HUDEP-2 (cell line): ENCODE measurements around the gene TCHHL1.
"Not testable (repeated sequence)": the region's sequence is repeated elsewhere in the genome, so short reads cannot be mapped to it uniquely, and the experiment has no call there.

ENCODE experiments used
- DNase-seq, 76 experiments: peaks; one replicate each; lab custom pipeline; 2025; ENCODE audit not compliant: unreplicated experiment in 76 of 76; lab: John Stamatoyannopoulos, UW

Gene TCHHL1

DNA sequence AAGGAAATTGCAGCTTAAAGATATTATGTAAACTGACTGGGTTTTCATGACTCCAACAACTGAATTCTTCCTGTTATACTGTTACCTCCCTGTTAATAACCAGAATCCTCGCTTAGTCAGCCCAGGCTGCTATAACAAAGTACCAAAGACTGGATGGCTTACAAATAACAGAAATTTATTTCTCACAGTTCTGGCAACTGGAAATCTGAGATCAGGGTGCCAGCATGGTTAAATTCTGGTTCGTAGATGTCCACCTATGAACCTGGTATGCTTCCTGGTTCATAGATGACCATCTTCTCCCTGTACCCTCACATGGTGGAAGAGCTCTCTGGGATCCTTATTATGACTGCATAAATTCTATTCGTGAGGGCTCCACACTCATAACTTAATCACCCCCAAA is 8.1 kb upstream of the TCHHL1 start:
- DNase-seq, result no peak

DNA sequence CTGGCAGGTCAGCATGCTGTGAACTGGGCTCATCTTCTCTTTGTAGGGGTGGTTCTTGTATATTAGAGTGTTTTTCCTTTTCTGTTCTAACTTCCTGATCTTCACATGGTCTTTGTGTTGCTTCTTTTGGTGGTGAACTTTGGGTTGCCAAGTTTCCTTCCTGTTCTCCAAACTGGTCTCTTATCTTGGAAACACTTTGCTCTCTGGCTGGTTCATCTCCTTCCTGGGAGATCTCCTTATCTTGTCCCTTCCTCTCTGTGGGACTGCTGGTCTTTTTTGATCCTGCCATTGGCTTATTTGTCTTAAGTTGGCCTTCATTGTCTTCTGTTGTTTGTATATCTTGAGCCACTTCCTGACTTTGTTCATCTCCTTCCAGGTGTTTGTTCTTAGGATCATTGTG is 2.1 kb downstream of the TCHHL1 start:
- DNase-seq, result no peak

DNA sequence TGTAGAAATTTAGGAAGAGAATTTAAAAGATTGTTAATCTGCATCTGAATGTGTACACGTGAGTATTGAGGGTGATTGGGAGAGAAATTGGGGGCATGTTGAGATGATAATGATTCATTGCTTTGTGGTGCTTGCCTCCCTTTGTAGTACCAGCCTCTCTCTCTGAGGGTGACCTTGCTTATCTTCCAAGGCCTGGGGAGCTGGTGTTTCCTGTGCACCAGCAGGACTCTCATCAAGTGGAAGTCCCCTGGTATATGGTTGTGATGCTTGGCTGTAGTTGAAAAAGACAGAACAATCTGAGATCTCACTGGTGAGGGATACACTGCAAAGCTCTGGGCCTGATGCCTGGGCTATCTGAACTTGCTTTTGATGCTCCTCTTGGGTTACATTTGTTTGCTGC is 4.0 kb downstream of the TCHHL1 start:
- no peak for DNase-seq

DNA sequence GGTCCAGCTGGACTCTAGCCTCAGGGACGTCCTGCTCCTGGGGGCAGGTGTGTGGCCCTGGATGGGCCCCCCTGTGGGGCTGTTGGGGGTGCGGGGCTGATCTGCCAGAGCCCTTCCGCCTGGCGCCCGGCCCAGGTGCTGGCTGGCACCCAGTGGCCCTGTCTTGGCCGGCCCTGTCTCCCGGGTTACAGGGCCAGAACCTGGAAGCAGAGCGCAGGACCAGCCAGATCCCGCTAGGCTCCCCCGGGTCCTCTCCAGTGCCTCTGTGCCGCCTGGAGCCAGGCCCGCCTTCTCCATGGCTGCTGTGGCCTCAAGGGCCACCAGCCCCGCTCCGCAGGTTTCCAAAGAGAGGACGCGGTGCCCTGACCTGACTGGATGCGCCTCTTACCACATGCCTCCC is 7.8 kb downstream of the TCHHL1 start:
- not testable (repeated sequence) for DNase-seq

DNA sequence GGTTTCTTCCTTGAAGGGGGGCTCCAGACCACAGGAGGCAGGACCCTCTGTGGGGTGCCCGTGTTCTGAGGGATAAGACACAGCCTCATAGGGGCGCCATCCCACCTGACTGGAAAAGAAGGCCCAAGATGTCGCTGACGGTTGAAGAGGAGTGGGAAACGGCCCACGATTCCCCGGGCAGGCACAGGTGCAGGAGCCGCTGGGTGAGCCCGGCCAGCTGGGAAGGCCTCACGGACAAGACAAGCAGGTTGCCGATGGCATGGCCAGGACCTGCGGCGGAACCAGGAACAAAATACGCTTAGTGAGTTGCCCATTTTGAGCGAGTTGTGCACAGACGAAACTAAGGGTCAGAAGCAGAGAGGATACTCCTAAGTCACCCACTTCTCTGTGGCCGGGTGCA is 8.4 kb downstream of the TCHHL1 start:
- DNase-seq, result not testable (repeated sequence)

DNA sequence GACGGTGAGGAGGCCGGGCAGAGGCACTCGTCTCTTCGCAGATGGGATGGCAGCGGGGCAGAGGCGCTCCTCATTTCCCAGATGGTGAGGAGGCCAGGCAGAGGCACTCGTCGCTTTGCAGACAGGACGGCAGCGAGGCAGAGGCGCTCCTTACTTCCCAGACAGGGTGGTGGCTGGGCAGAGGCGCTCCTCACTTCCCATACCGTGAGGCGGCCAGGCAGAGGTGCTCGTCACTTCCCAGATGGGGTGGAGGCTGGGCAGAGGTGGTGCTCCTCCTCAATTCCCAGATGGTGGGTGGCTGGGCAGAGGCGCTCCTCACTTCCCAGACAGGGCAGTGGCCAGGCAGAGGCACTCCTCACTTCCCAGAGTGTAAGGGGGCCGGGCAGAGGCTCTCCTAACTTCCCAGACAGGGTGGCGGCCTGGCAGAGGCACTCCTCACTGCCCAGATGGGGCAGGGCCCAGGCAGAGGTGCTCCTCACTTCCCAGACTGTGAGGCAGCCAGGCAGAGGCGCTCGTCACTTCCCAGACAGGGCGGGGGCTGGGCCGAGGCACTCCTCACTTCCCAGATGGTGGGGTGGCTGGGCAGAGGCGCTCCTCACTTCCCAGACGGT is 9.9 kb downstream of the TCHHL1 start:
- DNase-seq, result no peak

DNA sequence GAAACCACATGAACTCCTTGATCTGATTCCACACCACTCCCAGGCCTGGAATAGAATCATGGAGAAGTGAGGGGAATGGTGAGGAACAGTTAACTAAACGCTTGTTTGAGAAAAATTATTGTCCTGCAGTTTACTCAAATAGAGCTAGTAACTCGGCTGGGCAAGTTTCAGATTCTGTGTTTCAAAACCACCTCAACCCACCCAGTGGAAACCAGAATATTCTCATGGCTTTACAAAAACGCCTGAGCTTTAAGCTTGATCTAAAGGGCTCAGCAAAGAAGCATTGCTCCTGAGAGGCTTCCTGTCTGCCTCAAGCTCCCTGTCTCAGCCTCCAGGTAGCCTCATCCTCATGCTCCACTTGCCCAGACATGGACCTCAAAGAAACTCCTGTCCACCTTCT is 16.6 kb downstream of the TCHHL1 start:
- no peak for DNase-seq

DNA sequence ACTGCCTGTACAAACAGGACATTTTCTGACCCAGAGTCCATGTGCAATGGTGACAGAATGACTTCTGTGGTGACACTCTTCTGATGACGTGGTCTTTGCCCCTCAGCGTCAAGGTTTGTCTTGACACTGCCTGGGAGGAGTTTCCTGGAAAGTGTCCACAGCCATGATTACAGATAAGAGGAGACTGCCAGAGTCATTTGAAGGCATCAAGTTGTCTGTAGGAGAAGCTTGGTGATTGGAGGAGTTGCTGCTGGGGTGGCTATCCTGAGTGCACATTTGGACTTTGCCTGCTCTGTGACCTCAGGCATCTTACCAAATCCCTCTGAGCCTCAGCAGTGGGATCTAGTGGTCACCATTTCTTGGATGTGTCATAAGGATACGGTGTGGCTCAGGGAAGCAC is 17.7 kb downstream of the TCHHL1 start:
- peak in 26 of 76 experiments; percentile 2 to 48 (median 11) for DNase-seq

DNA sequence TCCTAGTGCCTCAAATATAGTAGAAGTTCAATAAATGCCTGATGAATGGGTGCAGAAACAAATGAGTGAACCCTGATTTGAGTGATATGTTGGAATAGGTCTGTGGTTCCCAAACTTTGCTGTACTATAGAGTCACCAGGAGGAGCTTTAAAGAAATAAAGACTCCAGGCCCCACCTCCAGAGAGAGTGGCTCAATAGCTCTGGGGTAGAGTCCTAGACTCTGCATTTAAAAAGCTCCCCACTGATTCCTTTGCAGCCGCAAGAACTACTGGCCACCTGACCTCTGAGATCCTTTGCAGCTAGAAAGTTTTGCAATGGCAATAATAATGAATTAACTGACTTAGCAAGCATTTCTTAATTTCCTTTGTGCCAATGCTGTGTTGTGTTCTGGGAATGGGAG is 20.9 kb downstream of the TCHHL1 start:
- DNase-seq, result no peak

DNA sequence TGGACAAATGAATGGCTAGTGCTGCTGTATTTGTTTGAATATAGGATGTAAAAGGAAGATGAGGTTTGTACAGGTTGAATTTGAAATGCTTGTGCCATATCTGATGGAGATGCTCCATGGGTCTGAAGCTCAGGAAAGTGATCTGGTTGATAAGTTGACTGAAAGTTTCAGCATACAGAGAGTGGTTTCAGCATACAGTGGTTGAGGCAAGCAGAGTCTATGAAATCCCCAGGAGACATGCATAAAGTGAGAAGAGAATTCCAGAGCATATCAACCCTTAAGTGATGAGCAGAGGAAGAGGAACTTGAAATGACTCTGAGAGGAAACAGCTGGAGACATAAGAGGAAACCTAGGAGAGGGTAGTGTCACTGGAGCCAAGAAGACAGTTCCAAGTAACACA is 21.7 kb downstream of the TCHHL1 start:
- DNase-seq, result no peak

DNA sequence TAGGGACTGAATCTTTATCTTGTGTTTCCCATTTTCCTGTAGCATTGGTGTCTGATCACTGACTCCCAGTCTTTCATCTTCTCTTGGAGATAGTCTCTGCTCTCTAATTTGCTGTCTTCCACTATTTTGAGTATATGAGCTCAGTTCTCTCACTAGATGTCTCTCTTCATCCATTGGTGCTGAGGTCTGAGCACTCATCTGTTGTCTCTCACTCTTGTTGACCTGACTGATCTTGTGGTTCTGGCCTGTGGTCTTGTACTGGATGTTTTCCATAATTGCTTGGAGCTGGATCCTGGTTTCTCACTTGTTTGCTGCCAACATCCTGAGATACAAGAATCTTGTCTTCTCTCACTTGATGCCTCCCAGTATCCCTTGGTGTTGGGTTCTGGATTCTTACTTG is 26.9 kb downstream of the TCHHL1 start:
- no peak for DNase-seq

DNA sequence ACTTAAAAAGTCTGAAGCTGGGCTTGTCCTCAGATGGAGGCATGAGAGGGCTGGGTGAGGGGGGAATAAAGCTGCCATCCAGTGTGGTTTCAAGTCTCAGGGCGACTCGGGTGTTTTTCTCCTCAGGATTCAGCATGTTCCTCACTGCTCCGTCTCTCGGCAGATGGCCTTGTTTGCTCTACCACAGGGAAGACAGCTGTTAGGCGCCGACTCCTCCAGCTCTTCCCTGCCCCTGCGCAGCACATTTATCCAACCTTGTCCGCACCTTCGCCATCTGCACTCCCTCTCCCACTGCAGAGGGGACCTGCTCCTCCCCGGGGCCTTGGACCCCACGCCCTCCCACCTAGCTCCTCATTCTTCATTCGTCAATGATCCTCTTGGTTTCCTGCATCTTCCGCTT is 35.5 kb downstream of the TCHHL1 start:
- DNase-seq, result no peak

DNA sequence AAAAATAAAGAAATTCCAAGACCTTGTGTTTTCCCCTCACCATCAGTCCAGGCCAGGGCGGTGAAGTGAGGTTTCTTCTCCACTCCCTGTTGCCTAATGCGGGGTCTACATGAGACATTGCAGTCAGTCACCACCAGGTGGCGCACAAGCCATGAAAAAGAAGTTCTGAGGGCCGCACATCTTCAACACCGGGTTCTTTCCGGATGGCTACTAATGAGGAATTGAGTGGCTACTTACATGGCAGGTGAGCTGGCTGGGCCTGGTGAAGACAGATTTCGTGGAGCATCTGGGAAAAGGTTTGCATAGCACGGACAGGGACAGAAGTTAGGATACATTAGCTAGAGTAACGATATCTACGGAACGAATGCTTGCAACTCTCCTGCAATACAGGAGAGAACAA is 36.3 kb downstream of the TCHHL1 start:
- peak in 65 of 76 experiments; percentile 8 to 79 (median 56) for DNase-seq

DNA sequence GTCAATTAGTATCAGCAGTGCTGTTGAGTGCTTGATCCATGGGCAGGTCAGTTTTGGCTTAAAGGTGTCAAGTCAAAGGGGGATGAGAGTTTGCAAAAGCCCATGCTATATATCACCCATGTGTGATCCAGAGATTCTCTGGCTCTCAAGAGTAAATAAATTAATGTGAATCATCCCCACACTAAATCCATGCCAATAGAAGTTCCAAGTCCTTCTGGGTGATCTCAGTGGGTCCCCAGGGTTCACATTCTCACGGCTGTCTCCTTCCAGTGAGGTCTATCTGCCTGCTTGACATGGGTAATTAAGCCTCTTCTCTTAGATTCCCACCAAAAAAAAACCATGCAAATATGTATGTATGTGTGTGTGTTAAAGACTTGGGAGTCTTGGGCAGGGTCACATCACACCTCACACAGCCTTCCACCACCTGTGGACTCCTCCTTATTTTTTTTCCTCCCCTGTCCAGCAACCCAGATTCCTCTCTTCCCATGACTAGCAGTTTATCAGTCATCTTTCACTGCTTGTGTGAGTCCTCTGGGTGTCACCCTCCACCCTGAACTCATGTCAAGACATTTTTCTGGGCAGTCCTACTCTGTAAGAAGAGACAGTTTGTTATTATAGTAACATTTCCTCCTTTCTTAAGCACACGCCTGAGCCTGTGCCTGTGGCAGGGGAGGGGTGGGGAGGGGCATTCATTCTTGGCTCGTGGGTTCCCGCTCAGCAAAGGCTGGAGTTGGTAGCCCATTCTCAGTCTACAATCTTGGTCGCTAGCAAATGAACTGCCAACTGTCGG is 37.8 kb downstream of the TCHHL1 start:
- peak in 2 of 76 experiments; percentile 2 to 5 for DNase-seq

DNA sequence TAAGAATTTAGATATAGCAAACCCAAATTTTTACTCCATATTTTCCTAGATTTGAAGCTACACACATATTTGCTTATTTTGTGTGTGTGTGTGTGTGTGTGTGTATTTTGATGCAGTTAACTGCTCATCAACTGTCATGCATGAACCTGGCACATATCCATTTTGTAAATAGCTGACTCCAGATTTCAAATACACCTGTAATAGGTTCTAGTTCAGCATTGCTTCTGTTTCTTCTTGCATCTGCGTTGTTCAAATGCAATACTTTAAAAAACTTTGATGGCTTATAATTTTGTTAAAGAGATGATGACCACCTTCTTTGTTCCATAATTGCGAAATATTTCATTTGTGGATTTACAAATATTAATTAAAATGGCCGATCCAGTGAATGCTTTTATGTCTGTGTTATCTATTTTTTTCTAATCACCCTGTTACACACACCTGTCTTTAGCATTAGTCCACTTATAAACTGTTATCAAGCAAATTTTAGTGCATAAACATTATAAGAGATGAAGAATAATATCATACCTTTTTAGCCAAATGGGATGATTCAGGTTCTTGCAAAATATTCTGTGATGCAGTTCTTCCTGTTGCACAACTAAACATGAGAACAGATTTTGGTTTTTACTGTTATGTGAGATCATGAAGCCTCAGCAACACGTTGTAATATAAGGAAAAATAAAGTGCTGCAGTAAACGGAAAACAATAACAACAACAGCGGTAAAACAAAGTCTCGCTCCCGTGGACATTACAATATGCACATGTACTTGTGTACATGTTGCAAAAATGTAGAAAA is 39.4 kb downstream of the TCHHL1 start:
- no peak for DNase-seq

DNA sequence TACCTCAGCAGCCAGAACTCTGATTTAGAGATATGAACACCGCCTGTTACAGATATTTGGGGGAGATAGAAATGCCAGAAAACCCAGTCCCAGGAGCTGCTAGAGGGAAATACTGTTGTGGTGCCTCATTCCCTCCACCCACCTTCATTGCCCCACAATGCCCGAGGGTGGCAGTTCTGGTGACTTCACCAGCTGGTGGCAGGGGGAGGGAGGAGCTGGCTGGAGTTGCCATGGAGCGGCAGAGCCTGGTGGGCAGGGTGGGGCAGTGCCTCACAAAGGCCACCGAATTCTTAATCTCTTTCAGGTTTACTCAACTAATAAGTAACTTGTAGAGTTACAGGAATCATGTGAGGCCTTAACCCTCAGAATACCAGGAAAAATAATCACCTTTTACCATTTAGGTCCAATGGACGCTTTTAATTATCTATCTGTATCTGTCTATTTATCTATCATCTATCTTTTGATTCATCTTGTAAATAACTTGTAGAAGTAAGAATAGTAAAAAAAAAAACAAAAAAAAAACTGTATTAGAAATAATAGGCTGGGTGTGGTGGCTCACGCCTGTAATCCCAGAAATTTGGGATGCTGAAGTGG is 40.4 kb downstream of the TCHHL1 start:
- peak in 72 of 76 experiments; percentile 25 to 92 (median 78) for DNase-seq

DNA sequence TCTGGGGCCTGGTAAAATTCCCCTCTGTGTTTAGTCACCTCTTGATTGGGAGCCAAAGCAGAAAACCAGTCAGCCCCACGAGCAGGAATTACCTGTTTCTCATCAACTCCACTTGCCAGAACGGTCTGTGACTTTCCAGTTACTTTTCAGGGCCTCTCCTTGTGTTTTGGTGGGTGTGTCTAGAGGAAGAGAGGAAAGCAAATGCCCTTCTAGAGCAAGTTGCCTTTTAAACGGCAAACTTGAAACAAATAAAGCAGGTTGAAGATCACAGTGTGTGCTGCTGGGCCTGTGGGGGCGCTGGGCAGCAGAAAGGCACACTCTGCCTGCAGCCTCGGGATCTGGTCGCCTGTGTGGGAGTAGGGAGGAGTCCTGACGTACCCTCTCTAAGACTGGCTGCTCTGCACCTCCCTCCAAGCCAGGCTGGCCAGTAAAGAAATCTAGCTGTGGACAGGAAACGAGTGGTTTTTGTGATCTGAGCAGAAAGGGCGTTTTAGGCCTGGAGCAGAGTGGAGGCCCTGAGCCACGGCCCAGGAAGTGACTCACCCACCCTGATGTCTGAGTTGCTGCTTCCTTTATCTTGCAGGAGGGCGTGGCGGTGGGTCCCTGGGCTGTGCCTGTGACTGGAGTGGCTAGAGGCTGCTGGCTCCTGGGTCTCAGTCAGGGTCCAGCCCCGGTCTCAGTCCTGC is 41.0 kb downstream of the TCHHL1 start:
- DNase-seq, result peak in 75 of 76 experiments; percentile 69 to 99 (median 93)

DNA sequence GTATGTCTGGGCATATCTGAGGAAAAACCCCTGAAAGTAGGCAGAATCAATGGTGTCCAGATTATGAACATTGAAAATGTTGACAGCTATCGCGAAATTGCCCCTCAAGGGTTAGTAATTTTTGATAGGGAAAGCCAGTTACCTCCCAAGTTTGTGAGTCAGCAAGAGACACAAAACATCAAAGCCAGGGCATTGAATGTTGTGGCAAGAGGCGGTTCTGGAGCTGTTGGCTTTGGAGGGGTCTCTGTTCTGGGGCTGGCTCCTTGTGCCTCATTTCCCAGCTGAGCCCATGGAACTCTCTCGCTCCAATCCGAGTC is 41.5 kb downstream of the TCHHL1 start:
- DNase-seq, result peak in 4 of 76 experiments; percentile 23 to 45 (median 34)

DNA sequence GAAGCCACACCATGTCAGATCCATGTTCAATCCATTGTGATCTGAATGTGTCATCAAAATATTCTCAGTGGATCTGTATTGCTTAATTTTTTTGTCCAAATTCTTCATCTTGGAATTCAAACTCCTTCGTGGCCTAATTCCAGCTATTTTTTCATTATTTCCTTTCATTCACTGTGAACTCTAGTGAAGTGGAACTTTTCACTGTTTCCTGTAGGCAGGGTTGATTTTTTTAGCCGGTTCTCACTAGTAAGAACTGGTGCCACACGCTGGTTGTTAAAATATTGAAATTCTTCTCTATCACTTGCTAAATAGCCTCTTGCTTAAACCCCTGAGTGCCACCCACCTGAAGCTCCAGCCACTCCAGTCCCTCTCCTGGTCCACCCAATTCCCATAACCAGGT is 44.5 kb downstream of the TCHHL1 start:
- no peak for DNase-seq

DNA sequence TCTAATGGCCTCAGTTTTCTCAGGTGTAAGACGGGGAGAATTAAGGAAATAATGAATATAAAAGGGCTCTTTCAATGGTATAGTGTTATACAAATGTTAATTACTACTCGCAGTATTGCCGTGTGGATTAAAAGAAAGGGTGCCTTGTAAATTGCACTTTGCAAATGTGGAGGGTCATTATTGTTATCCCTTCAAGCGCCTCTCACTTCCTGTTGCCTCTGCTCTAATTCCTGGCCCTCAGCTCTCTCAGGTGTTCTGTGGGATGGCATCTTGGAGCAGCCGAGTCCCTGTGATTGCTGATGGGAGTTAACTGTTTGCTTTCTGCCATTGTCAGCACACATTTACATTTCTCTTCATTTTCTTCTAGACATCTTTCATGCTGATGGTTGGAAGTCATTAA is 45.0 kb downstream of the TCHHL1 start:
- DNase-seq, result no peak

DNA sequence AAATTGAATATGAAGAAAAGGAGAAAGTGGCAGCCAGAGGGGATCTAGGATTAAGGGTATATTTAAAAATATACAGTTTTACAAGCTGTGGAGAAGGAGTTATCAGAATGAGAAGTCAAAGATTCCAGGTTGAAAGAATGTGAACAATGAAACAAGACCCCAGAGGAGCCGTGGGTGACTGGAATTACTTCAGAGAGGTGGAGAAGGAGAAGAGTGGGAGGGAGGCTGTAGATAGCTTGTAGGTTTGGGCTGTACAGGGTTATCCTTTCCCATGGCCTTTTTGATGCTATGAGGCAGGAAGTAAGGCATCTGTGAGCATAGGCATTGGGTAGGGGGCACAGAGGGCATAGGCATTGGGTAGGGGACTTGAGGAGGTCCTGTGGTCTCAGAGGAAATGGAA is 46.8 kb downstream of the TCHHL1 start:
- no peak for DNase-seq
